ENCODE results near the gene PI16.

Gene PI16

GRCh38 chr6:37007340-37008043 is 53.0 kb downstream of the PI16 start:
- peak in 1 of 2 experiments; percentile 36 for DNase-seq (ENCODE audit: low read depth in 1 of 2, low spot score in 1 of 2)
- in situ Hi-C loops (cut with HindIII; ENCODE audit: low pct_unique_long_range_greater_than_20kb, low sequenced_read_pairs), result no loop called here
- TF ChIP-seq JUND (IDR thresholded peaks at IDR 0.05; ENCODE audit: low read depth), result no peak

- in situ Hi-C loops (cut with HindIII; ENCODE audit: low pct_unique_long_range_greater_than_20kb, low sequenced_read_pairs), result no loop called here
- no peak for TF ChIP-seq JUND (IDR thresholded peaks at IDR 0.05; ENCODE audit: low read depth)
- no peak for DNase-seq (ENCODE audit: low read depth in 1 of 2, low spot score in 1 of 2)
Measured at GRCh38 chr6:37008484-37009465, 54.2 kb downstream of the PI16 start.

GRCh38 chr6:37010402-37010892 is 55.9 kb downstream of the PI16 start:
- no peak for TF ChIP-seq JUND (IDR thresholded peaks at IDR 0.05; ENCODE audit: low read depth)
- in situ Hi-C loops (cut with HindIII; ENCODE audit: low pct_unique_long_range_greater_than_20kb, low sequenced_read_pairs), result no loop called here
- DNase-seq (ENCODE audit: low read depth in 1 of 2, low spot score in 1 of 2), result no peak

GRCh38 chr6:37011656-37012378 is 57.3 kb downstream of the PI16 start:
- in situ Hi-C loops (cut with HindIII; ENCODE audit: low pct_unique_long_range_greater_than_20kb, low sequenced_read_pairs), result no loop called here
- DNase-seq (ENCODE audit: low read depth in 1 of 2, low spot score in 1 of 2), result no peak

GRCh38 chr6:37013516-37014491 is 59.3 kb downstream of the PI16 start:
- DNase-seq (ENCODE audit: low read depth in 1 of 2, low spot score in 1 of 2), result no peak
- TF ChIP-seq JUND (IDR thresholded peaks at IDR 0.05; ENCODE audit: low read depth), result no peak
- in situ Hi-C loops (cut with HindIII; ENCODE audit: low pct_unique_long_range_greater_than_20kb, low sequenced_read_pairs), result no loop called here

More at GRCh38 chr6:37011656-37012378, 57.3 kb downstream of the PI16 start:
- TF ChIP-seq JUND (IDR thresholded peaks at IDR 0.05; ENCODE audit: low read depth), result no peak

Measured in T47D (cell line).